Tibial nerve (tissue), 3 donors: ENCODE measurements around the gene HSPG2.

Source experiments
- POLR2A ChIP-seq, 2 donors: fragments of 450-650 bp; IDR thresholded peaks; one replicate each; pipeline ENCODE4 v1.6.1; 2017; ENCODE audit warnings: antibody characterized with exemption in 2 of 2, mild to moderate bottlenecking in 2 of 2, moderate library complexity in 2 of 2
- TF ChIP-seq, protein P1 (sequence below), 5 experiments: fragments of 200-600 bp in 3 of 5; fragments of 450-650 bp in 2 of 5; sonication (generic) in 3 of 5; IDR thresholded peaks; one replicate each; pipeline ENCODE4 v1.5.1; 2016 to 2019; ENCODE audit warnings: antibody characterized with exemption in 5 of 5, mild to moderate bottlenecking in 3 of 5, moderate library complexity in 2 of 5

DNA sequence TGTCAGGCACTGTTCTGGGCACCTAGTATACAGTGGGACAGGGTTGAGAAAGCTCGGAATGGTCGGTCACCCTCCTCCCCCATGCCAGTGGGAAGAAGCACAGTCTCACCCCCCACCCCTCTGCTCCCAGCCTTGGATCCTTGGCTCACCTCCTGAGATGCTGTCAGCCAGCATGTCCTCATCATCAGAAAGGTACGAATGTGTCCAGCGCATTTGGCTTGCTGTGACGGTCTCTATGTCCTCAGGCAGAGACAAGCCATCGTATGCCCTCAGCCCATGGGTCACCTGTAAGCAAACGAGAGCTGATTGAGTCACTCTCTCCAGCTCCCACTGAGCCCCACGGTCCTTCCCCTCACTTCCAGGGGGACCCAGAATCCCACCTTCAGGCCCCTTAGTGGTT is 41.1 kb downstream of the HSPG2 start:
- TF ChIP-seq, protein P1, sequence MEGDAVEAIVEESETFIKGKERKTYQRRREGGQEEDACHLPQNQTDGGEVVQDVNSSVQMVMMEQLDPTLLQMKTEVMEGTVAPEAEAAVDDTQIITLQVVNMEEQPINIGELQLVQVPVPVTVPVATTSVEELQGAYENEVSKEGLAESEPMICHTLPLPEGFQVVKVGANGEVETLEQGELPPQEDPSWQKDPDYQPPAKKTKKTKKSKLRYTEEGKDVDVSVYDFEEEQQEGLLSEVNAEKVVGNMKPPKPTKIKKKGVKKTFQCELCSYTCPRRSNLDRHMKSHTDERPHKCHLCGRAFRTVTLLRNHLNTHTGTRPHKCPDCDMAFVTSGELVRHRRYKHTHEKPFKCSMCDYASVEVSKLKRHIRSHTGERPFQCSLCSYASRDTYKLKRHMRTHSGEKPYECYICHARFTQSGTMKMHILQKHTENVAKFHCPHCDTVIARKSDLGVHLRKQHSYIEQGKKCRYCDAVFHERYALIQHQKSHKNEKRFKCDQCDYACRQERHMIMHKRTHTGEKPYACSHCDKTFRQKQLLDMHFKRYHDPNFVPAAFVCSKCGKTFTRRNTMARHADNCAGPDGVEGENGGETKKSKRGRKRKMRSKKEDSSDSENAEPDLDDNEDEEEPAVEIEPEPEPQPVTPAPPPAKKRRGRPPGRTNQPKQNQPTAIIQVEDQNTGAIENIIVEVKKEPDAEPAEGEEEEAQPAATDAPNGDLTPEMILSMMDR (IDR thresholded peaks at IDR 0.05), result no peak
- no peak for TF ChIP-seq POLR2A (IDR thresholded peaks at IDR 0.05)
